Measurements from ENCODE around the gene DCUN1D4.

The DCUN1D4 gene

GRCh38 chr4:51830156-51830720 is 12.7 kb upstream of the DCUN1D4 start:
- Histone ChIP-seq H3K36me3 (ENCODE audit: low read length) (no peaks in the 10 kb centered on the region), H3K9me2 (replicated peaks; ENCODE audit: insufficient read depth, low read length) (no peaks in the 10 kb centered on the region), H3K27ac (ENCODE audit: low read depth, low read length) (no peak overlapping the region), H3K79me2 (ENCODE audit: insufficient read depth, low read length) (no peaks in the 10 kb centered on the region), H3K27me3 (ENCODE audit: low read length) (no peaks in the 10 kb centered on the region), H3K9me3 (ENCODE audit: insufficient read depth, low read length) (no peaks in the 10 kb centered on the region), H2AFZ (ENCODE audit: low read depth, low read length, severe bottlenecking) (no peak overlapping the region), H3K4me2 (ENCODE audit: low read depth, low read length, poor library complexity, severe bottlenecking) (no peak overlapping the region), H3F3A (ENCODE audit: insufficient read depth) (no peaks in the 10 kb centered on the region), H3K4me3 (ENCODE audit: insufficient read depth, low read length, poor library complexity, severe bottlenecking) (no peak overlapping the region), H3K9ac (ENCODE audit: low read length) (no peak overlapping the region), H4K20me1 (ENCODE audit: low read depth, low read length) (no peaks in the 10 kb centered on the region)
- TF ChIP-seq EZH2phosphoT487 (conservative IDR thresholded peaks at IDR 0.05; ENCODE audit: low read length) (no peak), CTCF (IDR thresholded peaks at IDR 0.05; ENCODE audit: insufficient read depth, low read length, poor library complexity, severe bottlenecking) (no peak)

- no peaks in the 10 kb centered on the region for H3K9me2 ChIP-seq (replicated peaks; ENCODE audit: insufficient read depth, low read length)
- no peak overlapping the region for H3K4me2 ChIP-seq (ENCODE audit: low read depth, low read length, poor library complexity, severe bottlenecking)
- no peaks in the 10 kb centered on the region for H3K36me3 ChIP-seq (ENCODE audit: low read length)
- no peaks in the 10 kb centered on the region for H3F3A ChIP-seq (ENCODE audit: insufficient read depth)
- no peak overlapping the region for H3K9ac ChIP-seq (ENCODE audit: low read length)
- H3K27ac ChIP-seq (ENCODE audit: low read depth, low read length): no peak overlapping the region
- no peaks in the 10 kb centered on the region for H4K20me1 ChIP-seq (ENCODE audit: low read depth, low read length)
- no peak overlapping the region for H2AFZ ChIP-seq (ENCODE audit: low read depth, low read length, severe bottlenecking)
- H3K9me3 ChIP-seq (ENCODE audit: insufficient read depth, low read length): no peaks in the 10 kb centered on the region
- TF ChIP-seq CTCF (IDR thresholded peaks at IDR 0.05; ENCODE audit: insufficient read depth, low read length, poor library complexity, severe bottlenecking): peak; percentile 75
- TF ChIP-seq EZH2phosphoT487 (conservative IDR thresholded peaks at IDR 0.05; ENCODE audit: low read length): no peak
- H3K79me2 ChIP-seq (ENCODE audit: insufficient read depth, low read length): no peaks in the 10 kb centered on the region
- no peak overlapping the region for H3K4me3 ChIP-seq (ENCODE audit: insufficient read depth, low read length, poor library complexity, severe bottlenecking)
- H3K27me3 ChIP-seq (ENCODE audit: low read length): no peaks in the 10 kb centered on the region
These were observed 11.8 kb upstream of the DCUN1D4 start for GRCh38 chr4:51831133-51831532.

- H3K27ac ChIP-seq (ENCODE audit: low read depth, low read length): no peak overlapping the region
- no peaks in the 10 kb centered on the region for H3K9me3 ChIP-seq (ENCODE audit: insufficient read depth, low read length)
- no peaks in the 10 kb centered on the region for H3K36me3 ChIP-seq (ENCODE audit: low read length)
- no peaks in the 10 kb centered on the region for H3K9me2 ChIP-seq (replicated peaks; ENCODE audit: insufficient read depth, low read length)
- H2AFZ ChIP-seq (ENCODE audit: low read depth, low read length, severe bottlenecking): no peak overlapping the region
- no peak overlapping the region for H3K4me2 ChIP-seq (ENCODE audit: low read depth, low read length, poor library complexity, severe bottlenecking)
- no peak overlapping the region for H3K4me3 ChIP-seq (ENCODE audit: insufficient read depth, low read length, poor library complexity, severe bottlenecking)
- no peaks in the 10 kb centered on the region for H3F3A ChIP-seq (ENCODE audit: insufficient read depth)
- no peak overlapping the region for H3K9ac ChIP-seq (ENCODE audit: low read length)
- H3K79me2 ChIP-seq (ENCODE audit: insufficient read depth, low read length): no peaks in the 10 kb centered on the region
- no peaks in the 10 kb centered on the region for H3K27me3 ChIP-seq (ENCODE audit: low read length)
- H4K20me1 ChIP-seq (ENCODE audit: low read depth, low read length): no peaks in the 10 kb centered on the region
- no peak for TF ChIP-seq EZH2phosphoT487 (conservative IDR thresholded peaks at IDR 0.05; ENCODE audit: low read length)
- no peak for TF ChIP-seq CTCF (IDR thresholded peaks at IDR 0.05; ENCODE audit: insufficient read depth, low read length, poor library complexity, severe bottlenecking)
These were observed 9.7 kb upstream of the DCUN1D4 start for GRCh38 chr4:51833236-51833635.

Data from SU-DHL-6 (cell line).